Measurements from ENCODE around the gene GPRIN1.

DNA sequence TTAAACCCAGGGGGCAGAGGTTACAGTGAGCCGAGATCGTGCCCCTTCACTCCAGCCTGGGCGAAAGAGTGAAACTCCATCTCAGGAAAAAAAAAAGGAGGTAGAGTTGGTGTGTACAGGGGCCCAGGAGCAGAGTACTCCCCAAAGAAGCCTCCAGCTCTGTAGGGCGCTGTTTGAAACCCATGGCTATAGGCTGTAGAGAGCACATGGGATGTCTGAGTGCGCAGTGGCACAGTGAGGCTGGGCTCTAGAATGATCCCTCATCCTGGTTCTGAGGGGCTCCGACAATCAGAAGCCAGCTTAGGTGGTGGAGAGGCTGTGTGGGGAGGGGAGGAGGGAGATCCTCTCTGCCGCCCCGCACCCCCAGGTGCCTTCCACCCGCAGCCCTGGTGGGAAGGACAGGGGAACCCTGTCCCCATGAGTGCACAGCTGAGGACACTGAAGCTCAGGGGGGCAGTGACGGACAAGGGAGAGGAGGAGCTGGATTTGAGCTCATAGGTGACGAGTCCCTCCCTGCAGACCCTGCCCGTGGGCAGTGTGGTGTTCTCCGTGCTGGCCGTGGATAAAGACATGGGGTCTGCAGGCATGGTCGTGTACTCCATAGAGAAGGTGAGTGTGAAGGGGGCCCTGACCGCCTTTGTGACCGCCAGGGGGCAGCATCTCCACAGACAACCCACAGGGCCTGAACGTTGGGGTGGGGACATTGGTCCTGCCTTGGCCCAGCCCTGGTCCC, 36.2 kb downstream of the GPRIN1 start:
- TF ChIP-seq, protein P1, sequence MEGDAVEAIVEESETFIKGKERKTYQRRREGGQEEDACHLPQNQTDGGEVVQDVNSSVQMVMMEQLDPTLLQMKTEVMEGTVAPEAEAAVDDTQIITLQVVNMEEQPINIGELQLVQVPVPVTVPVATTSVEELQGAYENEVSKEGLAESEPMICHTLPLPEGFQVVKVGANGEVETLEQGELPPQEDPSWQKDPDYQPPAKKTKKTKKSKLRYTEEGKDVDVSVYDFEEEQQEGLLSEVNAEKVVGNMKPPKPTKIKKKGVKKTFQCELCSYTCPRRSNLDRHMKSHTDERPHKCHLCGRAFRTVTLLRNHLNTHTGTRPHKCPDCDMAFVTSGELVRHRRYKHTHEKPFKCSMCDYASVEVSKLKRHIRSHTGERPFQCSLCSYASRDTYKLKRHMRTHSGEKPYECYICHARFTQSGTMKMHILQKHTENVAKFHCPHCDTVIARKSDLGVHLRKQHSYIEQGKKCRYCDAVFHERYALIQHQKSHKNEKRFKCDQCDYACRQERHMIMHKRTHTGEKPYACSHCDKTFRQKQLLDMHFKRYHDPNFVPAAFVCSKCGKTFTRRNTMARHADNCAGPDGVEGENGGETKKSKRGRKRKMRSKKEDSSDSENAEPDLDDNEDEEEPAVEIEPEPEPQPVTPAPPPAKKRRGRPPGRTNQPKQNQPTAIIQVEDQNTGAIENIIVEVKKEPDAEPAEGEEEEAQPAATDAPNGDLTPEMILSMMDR (IDR thresholded peaks at IDR 0.05), result peak; percentile 38 to 83 (median 70)
- TF ChIP-seq POLR2A (IDR thresholded peaks at IDR 0.05), result no peak

All from Peyer's patch (tissue), 4 donors.